Astrocyte of the hippocampus (primary cell): ENCODE measurements around the gene RECK.
"Not testable (repeated sequence)": the region's sequence is repeated elsewhere in the genome, so short reads cannot be mapped to it uniquely, and the experiment has no call there.

Experiments used
- DNase-seq: peaks from one replicate; pipeline ENCODE4 v3.0.0; 2011; ENCODE audit warnings: low read depth, low spot score

Gene RECK, protein sequence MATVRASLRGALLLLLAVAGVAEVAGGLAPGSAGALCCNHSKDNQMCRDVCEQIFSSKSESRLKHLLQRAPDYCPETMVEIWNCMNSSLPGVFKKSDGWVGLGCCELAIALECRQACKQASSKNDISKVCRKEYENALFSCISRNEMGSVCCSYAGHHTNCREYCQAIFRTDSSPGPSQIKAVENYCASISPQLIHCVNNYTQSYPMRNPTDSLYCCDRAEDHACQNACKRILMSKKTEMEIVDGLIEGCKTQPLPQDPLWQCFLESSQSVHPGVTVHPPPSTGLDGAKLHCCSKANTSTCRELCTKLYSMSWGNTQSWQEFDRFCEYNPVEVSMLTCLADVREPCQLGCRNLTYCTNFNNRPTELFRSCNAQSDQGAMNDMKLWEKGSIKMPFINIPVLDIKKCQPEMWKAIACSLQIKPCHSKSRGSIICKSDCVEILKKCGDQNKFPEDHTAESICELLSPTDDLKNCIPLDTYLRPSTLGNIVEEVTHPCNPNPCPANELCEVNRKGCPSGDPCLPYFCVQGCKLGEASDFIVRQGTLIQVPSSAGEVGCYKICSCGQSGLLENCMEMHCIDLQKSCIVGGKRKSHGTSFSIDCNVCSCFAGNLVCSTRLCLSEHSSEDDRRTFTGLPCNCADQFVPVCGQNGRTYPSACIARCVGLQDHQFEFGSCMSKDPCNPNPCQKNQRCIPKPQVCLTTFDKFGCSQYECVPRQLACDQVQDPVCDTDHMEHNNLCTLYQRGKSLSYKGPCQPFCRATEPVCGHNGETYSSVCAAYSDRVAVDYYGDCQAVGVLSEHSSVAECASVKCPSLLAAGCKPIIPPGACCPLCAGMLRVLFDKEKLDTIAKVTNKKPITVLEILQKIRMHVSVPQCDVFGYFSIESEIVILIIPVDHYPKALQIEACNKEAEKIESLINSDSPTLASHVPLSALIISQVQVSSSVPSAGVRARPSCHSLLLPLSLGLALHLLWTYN

DNA sequence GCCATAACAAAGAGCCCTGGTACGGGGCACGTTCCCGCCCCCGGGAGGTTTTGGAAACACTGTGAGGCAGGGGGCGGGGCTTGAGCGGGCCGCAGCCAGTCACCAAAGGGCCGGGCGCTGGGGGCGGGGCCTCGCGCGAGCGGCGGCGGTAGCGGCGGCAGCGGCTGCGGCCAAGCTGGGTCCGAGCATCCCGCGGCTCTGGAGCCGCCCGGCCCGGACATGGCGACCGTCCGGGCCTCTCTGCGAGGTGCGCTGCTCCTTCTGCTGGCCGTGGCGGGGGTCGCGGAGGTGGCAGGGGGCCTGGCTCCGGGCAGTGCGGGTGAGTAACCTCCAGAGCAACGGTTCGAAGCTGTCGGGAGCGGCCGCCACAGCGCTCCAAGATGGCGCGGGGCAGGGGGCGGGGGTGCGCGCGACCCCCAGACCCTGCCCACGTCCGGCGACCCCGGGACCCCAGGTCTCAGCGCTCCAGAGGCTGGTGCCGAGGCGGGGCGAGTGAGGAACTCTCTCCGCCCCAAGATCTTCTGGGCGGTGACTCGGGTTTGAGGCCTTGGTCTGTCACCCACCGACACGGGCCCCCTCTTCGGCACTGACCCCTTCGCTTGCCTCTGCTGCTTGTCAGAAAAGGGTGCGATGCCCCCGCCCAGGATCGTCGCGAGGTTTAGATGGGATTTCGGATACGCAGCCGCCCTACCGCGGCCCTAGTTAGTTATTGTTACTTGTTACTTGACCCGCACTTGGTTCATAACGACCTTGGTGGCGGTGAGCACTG, at the start of gene RECK:
Gene RECK, plus strand, starts transcription at position 134 of the 769 bp plus-strand sequence. Its CDS starts 86 bp downstream, at position 220.
- DNase-seq, result peak; percentile 94

DNA sequence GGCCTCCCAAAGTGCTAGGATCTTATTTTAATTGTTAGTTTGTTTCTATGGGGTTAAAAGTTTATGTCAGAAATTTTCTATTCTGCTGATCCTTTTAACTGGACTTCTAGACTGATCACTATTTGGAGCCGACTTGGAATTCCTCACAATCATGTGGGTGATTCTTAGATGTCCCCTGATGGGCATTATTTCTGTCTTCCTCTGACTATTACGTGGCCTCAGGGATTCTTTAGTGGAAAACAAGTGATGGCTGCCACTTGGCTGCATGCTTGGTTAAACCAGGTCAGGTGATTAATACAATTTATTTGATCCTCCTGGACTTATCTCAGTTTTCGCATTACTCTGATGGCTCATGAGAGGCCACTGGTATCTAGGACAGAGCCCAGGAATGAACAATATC, 46.6 kb upstream of the RECK start:
- DNase-seq, result no peak

DNA sequence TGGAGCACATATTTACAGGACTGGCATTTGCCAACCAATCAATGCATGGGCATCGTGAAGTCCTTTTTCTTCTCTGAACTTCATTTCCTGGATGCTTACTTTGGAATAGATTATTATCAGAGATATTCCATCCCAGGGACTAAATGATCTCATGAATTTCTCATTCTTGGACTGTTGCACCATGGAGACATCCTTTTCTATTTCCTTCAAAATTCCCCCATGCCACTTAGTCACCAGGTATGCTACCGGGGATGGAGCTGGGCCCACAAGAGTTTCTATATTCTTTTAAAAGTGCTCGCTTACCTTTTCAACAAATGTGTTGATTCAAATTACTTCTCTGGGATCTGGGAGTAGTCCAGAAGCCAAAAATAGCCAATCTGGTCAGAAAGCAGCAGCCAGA, 43.6 kb upstream of the RECK start:
- not testable (repeated sequence) for DNase-seq

- DNase-seq, result no peak
Observed at GRCh38 chr9:35993976-35994720, 42.6 kb upstream of the RECK start.

DNA sequence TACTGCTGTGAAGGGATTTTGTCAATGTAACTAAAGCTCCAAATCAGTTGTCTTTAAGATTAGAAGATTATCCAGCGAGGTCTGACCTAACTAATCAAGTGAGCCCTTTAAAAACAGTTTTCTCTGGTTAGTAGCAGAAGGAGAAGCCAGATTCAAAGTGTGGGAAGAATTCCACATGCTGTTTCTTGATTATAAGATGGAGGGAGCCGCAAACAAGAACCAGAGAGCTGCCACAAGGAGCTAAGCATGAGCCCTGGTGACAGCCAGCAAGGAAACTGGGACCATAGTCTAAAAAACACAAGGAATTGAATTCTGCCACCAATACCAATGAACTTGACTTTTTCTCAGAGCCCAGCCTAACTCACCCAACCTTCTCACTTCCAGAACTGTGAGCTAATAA, 41.8 kb upstream of the RECK start:
- DNase-seq, result no peak

DNA sequence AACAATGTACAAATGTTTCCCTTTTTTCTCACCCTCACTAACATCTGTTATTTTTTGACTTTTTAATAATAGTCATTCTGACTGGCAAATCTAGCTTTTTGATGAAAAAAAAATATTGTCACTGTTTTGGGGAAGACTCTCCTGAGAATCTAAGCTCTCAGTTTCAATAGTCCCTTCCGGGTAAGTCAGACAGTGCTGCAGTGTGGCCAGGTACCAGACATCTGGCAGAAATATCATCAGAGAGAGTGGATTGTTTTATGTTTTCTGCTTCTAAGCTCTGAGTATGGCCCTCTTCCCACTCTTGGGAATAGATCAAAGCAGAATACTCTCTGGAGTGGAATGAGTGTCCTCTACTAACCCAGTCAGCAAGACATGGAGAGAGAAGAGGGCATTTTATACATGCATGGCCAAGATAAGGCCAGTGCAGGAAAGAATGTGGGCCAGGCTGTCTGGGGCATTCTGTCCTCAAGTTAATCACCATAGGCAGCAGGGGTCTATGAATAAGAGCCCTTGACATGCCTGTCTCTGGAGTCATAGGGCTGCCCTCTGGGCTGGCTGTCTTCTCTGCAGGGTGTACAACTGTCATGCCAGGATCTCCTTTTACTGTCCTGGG, 40.2 kb upstream of the RECK start:
- peak; percentile 69 for DNase-seq

DNA sequence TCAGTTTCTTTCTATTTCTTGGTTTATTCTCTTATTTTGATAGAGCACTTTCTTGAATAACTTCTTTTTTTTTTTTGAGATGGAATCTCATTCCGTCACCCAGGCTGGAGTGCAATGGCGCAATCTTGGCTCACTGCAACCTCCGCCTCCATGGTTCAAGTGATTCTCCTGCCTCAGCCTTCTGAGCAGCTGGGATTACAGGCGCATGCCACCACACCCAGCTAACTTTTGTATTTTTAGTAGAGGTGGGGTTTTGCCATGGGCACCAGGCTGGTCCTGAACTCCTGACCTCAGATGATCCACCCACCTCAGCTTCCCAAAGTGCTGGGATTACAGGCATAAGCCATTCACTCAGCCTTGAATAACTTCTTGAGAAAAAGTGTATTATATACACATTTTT, 39.7 kb upstream of the RECK start:
- not testable (repeated sequence) for DNase-seq

GRCh38 chr9:35998333-35998732, 38.4 kb upstream of the RECK start:
- no peak for DNase-seq

- DNase-seq, result no peak
Observed at GRCh38 chr9:36005891-36006290, 30.8 kb upstream of the RECK start.

DNA sequence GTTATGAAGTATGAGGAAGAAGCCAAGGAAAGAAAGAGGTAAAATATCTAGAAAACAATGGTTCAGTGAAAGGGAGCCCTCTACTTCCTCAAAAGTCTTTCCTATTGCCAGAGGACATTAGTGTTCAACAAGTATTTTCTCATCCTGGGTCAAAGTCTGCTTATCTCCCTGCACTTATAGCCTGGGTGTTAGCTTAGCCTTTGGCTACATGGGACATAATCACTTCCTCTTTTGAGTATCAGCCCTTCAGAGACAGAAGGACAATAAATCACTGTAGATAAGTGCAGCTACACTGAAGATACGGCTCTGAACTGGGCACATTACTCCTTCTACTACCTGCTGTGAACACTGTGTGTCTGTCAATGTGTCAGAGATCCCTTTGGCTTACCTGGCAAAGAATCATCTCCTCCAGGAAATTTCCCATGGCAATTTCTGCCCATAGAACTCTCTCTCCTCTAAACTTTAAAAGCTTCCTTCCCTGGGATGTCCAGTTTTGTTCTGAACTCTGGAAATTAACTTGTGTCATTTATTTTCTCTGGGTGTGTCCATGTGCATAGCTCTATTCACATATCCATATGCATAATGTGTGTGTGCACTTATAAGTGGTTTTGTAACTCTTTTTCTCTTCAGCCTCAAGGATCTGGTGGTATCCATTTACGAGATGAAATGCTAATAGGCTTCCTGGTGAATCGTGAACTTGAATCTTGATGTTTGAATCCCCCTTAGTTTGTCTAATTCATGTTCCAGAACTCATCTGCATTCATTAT, 30.0 kb upstream of the RECK start:
- no peak for DNase-seq

DNA sequence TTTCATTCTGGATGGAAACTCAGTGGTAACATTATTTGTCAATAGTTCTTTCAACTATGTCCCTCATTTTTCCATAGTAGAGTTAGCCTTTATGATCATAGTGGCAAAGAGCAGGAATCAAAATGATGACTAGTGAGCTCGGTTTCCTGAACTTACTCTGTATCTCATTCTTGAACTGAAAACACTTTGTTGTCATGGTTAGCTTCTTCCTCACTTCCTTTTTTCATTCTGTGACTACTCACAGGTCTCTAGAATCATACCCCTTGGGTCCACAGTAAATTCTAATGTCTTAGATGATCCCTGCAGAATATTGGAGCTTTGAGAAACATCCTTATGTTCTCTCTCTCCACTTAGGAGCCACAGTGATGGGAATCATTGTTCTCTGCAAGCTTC, 29.4 kb upstream of the RECK start:
- no peak for DNase-seq

GRCh38 chr9:36007852-36008251, 28.9 kb upstream of the RECK start:
- DNase-seq, result no peak

DNA sequence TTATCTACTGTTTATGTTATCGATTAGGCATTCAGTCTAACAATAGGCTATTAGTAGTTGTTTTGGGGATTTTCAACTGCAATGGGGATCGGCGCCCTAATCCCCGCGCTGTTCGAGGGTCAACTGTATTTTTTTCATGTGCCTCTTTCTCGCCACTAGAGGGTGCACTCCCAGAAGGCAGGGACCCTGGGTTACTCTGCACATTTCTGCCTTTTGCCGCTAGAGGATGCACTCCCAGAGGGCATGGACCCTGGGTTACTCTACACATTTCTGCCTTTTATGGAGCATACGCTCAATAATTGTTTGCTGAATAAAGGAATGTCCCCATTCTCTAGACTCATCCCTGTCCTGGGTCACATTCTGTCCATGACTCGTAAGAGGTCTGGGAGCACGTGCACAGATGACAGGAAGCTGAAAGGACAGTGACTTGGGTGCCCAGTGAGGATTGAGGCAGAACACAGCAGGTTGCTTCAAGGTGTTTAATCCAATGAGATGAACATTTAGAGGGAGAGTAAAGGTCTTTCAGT, 27.9 kb upstream of the RECK start:
- DNase-seq, result peak; percentile 79

GRCh38 chr9:36011379-36011778, 25.3 kb upstream of the RECK start:
- peak; percentile 19 for DNase-seq

GRCh38 chr9:36017278-36017677, 19.4 kb upstream of the RECK start:
- DNase-seq, result no peak

DNA sequence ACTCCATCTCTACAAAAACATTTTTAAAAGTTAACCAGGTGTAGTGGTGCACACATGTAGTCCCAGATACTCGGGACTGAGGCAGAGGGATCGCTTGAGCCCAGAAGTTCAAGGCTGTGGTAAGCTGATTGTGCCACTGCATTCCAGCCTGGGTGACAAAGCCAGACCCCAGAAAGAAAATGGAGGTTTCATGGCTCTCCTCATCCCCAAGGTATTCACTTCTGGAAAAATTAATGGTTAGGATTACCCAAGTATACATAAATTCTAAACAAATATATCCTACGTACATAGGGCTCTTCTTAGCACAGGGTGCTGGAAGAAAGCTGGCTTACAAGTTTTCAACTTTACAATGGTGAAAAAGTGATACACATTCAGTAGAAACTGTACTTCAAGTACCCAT, 18.6 kb upstream of the RECK start:
- DNase-seq, result no peak

DNA sequence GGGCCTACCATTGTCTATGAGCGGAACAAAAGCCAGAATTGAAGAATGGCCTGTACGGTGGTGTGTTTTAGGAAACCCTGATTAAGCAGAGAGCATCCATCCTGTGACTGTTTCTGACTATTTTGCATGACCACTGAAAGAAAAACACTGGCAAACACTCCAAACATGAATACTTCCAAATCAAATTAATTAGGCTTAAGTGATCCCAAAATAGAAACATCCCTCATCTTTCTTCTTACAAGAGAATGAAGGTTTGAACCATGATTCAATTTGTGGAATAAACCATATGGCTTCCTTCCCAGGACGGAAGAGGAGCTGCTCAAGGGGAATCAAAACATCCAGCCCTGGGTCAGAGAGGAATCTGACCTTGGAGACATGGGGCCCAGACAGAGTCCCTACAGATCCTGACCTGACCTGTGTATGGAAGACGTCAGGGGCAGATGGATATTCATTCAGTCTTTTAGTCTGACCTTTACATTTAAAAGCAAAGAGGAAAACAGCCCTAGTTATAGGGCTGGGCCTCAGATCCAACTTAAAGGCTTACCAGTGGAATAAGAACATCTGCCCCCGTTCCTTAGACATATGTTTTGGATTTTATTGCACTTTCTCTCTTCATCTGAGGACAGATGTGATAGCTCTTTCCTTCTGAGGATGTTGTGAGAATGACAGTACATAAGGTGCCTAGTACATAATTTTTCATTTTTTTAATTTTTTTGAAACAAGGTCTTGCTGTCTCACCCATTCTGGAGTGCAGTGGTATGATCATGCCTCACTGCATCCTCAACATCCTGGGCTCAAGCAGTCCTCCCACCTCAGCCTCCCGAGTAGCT, 17.6 kb upstream of the RECK start:
- peak; percentile 29 for DNase-seq

GRCh38 chr9:36021968-36022367, 14.7 kb upstream of the RECK start:
- no peak for DNase-seq
